Measurements from ENCODE around the gene SBK3.

DNA sequence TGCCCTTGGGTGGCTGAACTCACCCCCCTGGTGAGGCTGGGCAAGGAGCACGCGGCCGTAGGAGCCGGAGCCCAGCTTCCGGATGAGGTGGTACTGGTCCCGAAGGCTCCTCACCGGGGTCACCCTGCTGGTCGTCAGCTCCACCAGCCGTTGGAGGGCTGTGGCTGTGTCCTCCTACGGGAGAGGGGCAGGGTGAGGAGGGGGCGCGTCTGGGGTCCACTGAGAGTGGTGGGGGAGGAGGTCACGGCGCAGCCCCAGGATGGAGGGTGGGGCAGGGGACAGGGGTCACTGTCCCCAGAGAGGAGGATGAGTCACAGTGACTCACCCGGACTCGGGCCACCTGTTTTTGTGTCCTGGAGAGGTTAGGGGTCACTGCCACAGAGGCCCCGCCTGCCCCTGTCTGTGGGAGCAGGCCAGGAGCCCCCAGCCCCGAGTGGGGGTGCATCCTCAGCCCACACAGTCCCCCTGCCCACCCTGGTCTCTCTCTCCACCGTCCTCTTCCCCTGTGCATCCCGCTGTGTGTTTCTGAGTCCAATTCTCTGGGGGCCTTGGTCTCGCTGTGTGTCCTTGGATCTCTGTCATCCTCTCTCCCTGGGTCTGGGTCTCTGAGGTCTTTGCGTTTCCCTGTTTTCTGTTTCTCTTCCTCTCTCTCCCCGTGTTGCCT is 435 bp downstream of the SBK3 start:
- TF ChIP-seq POLR2A (IDR thresholded peaks at IDR 0.05) (no peak), CTCF (IDR thresholded peaks at IDR 0.05) (no peak)
